Parathyroid adenoma (tissue), 2 donors: ENCODE data around the gene STUM.
"Not testable (repeated sequence)": the region's sequence is repeated elsewhere in the genome, so short reads cannot be mapped to it uniquely, and the experiment has no call there.

ENCODE experiments used
- H2AFZ ChIP-seq: fragments of 300-600 bp; sonication (generic); one replicate; pipeline ENCODE4 v1.7.0; 2017; ENCODE audit warnings: antibody characterized with exemption, mild to moderate bottlenecking
- H3K27ac ChIP-seq: fragments of 300-600 bp; sonication (generic); one replicate; pipeline ENCODE4 v1.7.0; 2017
- H3K27me3 ChIP-seq: fragments of 300-600 bp; sonication (generic); one replicate; pipeline ENCODE4 v1.7.0; 2017; ENCODE audit warnings: low read length; ENCODE audit not compliant: control insufficient read depth, insufficient read depth
- H3K36me3 ChIP-seq: fragments of 300-600 bp; sonication (generic); one replicate; pipeline ENCODE4 v1.7.0; 2017; ENCODE audit warnings: low read length; ENCODE audit not compliant: control insufficient read depth, insufficient read depth
- H3K4me1 ChIP-seq: fragments of 300-600 bp; sonication (generic); one replicate; pipeline ENCODE4 v1.7.0; 2017; ENCODE audit warnings: control low read depth
- H3K4me2 ChIP-seq: fragments of 300-600 bp; sonication (generic); one replicate; pipeline ENCODE4 v1.7.0; 2017; ENCODE audit warnings: low read length
- H3K4me3 ChIP-seq: fragments of 300-600 bp; sonication (generic); one replicate; pipeline ENCODE4 v1.7.0; 2017; ENCODE audit warnings: low read depth, low read length
- H3K79me2 ChIP-seq: fragments of 300-600 bp; sonication (generic); one replicate; pipeline ENCODE4 v1.7.0; 2017; ENCODE audit warnings: control low read depth
- H3K9ac ChIP-seq: fragments of 300-600 bp; sonication (generic); one replicate; pipeline ENCODE4 v1.7.0; 2017; ENCODE audit warnings: mild to moderate bottlenecking
- H3K9me3 ChIP-seq: fragments of 300-600 bp; sonication (generic); one replicate; pipeline ENCODE4 v1.7.0; 2017; ENCODE audit warnings: low read length; ENCODE audit not compliant: control insufficient read depth
- TF ChIP-seq, protein P1 (sequence below): fragments of 300-600 bp; sonication (generic); IDR thresholded peaks from one replicate; pipeline ENCODE4 v1.7.0; 2017; ENCODE audit warnings: antibody characterized with exemption, mild to moderate bottlenecking
- donor health status: primary hyperparathyroidism.

STUM gene

DNA sequence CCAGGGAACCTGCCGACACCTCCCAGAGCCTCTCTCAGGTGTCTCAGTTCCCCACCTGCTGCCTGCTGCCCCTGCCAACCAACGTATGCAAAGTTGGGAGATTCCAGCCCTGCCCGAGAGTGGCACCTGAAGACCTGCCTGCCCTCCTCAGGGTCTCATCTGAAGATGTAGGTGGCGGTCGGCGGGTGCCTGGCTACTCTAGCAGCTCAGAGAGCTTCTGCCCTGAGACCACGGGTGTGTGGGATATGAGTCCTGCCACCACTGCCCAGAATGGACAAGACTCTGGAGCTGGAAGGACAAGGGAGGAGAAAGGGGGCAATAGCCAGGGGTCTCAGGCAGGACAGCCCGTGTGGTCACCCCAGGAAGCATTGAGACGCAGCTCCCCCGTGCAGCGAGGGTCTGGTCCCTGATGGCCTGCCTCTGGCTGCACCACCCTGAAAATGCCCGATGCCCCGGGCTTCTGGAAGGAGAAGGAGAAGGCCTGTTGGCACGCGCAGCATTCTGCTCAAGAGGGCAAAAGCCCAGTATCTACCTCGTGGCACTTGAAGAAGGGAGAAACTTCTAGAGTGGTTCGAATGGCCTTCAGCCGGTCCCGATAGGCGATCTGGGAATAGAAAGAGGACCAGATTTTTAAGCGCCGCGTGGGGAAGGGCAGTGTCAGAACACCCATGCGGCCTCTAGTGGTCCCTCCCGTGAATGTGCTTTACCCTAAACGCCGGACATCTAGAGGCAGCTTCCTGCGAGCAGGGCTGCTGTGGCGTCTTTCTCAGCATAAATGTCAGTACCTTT, 88.8 kb downstream of the STUM start:
- Histone ChIP-seq H3K4me1 (no peaks in the 10 kb centered on the region), H3K27ac (no peak overlapping the region), H3K36me3 (no peaks in the 10 kb centered on the region), H2AFZ (no peak overlapping the region), H3K4me3 (no peak overlapping the region), H3K27me3 (no peaks in the 10 kb centered on the region), H3K9me3 (no peaks in the 10 kb centered on the region), H3K4me2 (no peak overlapping the region), H3K9ac (no peak overlapping the region), H3K79me2 (no peaks in the 10 kb centered on the region)
- TF ChIP-seq, protein P1, sequence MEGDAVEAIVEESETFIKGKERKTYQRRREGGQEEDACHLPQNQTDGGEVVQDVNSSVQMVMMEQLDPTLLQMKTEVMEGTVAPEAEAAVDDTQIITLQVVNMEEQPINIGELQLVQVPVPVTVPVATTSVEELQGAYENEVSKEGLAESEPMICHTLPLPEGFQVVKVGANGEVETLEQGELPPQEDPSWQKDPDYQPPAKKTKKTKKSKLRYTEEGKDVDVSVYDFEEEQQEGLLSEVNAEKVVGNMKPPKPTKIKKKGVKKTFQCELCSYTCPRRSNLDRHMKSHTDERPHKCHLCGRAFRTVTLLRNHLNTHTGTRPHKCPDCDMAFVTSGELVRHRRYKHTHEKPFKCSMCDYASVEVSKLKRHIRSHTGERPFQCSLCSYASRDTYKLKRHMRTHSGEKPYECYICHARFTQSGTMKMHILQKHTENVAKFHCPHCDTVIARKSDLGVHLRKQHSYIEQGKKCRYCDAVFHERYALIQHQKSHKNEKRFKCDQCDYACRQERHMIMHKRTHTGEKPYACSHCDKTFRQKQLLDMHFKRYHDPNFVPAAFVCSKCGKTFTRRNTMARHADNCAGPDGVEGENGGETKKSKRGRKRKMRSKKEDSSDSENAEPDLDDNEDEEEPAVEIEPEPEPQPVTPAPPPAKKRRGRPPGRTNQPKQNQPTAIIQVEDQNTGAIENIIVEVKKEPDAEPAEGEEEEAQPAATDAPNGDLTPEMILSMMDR: no peak

GRCh38 chr1:226638001-226638601, 89.5 kb downstream of the STUM start:
- H3K9me3 ChIP-seq: no peaks in the 10 kb centered on the region
- no peak overlapping the region for H3K4me2 ChIP-seq
- H3K36me3 ChIP-seq: no peaks in the 10 kb centered on the region
- TF ChIP-seq, protein P1: no peak
- H3K27ac ChIP-seq: no peak overlapping the region
- H3K4me3 ChIP-seq: no peak overlapping the region
- H3K27me3 ChIP-seq: no peaks in the 10 kb centered on the region
- no peak overlapping the region for H3K9ac ChIP-seq
- H3K79me2 ChIP-seq: no peaks in the 10 kb centered on the region
- no peak overlapping the region for H2AFZ ChIP-seq
- no peaks in the 10 kb centered on the region for H3K4me1 ChIP-seq

DNA sequence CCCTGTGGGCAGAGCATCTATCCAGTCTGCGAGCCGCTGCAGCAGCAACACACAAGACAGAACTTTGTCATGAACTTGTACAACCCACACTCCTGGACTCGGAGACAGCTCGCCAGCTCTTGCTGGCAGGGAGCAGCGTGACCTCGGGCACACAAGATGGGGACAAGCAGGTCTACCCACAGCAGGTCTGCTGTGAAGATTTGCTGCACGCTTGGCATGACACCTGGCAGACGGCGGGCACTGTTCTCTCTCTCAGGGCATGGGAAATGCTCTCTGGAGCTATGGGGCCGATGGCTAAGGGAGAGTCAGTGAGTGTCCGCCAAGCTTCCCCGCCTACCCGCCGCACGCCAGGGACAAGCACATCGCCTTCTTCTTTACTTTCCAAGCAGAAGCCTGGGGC, 90.0 kb downstream of the STUM start:
- H3K9me3 ChIP-seq: no peaks in the 10 kb centered on the region
- no peaks in the 10 kb centered on the region for H3K4me1 ChIP-seq
- H3K27me3 ChIP-seq: no peaks in the 10 kb centered on the region
- H3K9ac ChIP-seq: no peak overlapping the region
- no peak overlapping the region for H3K4me3 ChIP-seq
- TF ChIP-seq, protein P1: no peak
- H3K27ac ChIP-seq: no peak overlapping the region
- H3K79me2 ChIP-seq: no peaks in the 10 kb centered on the region
- H3K36me3 ChIP-seq: no peaks in the 10 kb centered on the region
- H3K4me2 ChIP-seq: no peak overlapping the region
- no peak overlapping the region for H2AFZ ChIP-seq

DNA sequence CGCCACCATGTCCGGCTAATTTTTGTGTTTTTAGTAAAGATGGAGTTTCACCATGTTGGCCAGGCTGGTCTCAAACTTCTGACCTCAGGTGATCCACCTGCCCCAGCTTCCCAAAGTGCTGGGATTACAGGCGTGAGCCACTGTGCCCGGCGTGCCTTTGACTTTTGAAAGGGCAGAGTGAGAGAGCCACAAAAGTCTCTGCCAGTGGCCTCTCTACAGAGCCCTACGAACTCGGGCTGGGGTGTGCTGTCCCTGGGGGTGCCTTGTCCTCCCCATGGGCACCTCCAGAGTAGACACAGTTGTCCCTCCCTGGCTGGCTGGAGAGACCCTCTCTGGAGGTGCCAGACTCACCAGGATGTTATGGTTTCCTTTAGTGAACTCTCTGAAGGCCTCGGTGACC, 90.6 kb downstream of the STUM start:
- H3K27me3 ChIP-seq, H3K36me3 ChIP-seq, H3K9me3 ChIP-seq, H3K4me1 ChIP-seq, H3K4me2 ChIP-seq, H3K79me2 ChIP-seq, H3K27ac ChIP-seq, H3K4me3 ChIP-seq, H2AFZ ChIP-seq, H3K9ac ChIP-seq: not testable (repeated sequence)

GRCh38 chr1:226639631-226640061, 91.1 kb downstream of the STUM start:
- no peaks in the 10 kb centered on the region for H3K27me3 ChIP-seq
- no peak overlapping the region for H3K4me3 ChIP-seq
- H3K79me2 ChIP-seq: no peaks in the 10 kb centered on the region
- H3K27ac ChIP-seq: no peak overlapping the region
- H3K36me3 ChIP-seq: no peaks in the 10 kb centered on the region
- H3K9ac ChIP-seq: no peak overlapping the region
- H3K4me2 ChIP-seq: no peak overlapping the region
- no peaks in the 10 kb centered on the region for H3K9me3 ChIP-seq
- TF ChIP-seq, protein P1: no peak
- H2AFZ ChIP-seq: no peak overlapping the region
- no peaks in the 10 kb centered on the region for H3K4me1 ChIP-seq
